ENCODE data around the gene RHNO1. TPM values are rescaled to one million over a fixed set of nuclear protein-coding genes. Genes with fewer than 3 reads are reported as not detected.
A peak's percentile ranks its signal among the peaks of the same experiment; 100 is the strongest.

RHNO1 gene
- total RNA-seq, 1 experiment from 2014 or later = 60.9 TPM

DNA sequence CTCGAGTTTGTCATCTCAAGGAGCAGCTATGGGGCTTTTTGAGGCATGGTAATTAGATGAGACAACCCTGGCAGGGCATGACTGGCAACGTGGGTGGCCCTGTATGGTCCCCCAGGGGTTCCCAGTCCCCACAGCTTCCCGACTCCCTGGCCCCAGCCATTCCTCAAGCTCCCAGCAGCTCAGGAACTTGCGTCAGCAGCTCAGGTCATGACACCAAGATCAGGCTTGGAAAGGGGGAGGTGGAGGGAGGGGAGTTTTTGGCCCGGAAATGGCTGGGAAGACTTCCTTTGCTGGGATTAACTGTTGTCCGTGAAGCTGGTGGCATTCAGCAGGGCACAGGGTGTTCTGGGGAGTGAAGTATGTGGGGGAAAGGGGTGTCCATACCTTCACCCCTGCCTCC, 31.7 kb upstream of the RHNO1 start:
- H3K36me3 Mint-ChIP-seq (ENCODE audit: insufficient read depth, unreplicated experiment) = no peaks in the 10 kb centered on the region
- TF ChIP-seq CTCF (IDR thresholded peaks at IDR 0.05; ENCODE audit: unreplicated experiment) = no peak
- H3K27ac Mint-ChIP-seq (ENCODE audit: low read depth, unreplicated experiment) = no peak overlapping the region
- ChIA-PET POLR2A (interaction anchor here (0.7 to 1.1 kb wide), 3 partner anchors 9 to 19 kb away, joined by 3 to 6 read pairs (median 6); no protein-coding TSS in a partner anchor), CTCF (interaction anchor here (0.9 to 3.3 kb wide), 2 partner anchors 9 to 12 kb away, joined by 3 to 21 read pairs; no protein-coding TSS in a partner anchor)
- no peaks in the 10 kb centered on the region for H3K4me1 Mint-ChIP-seq (ENCODE audit: insufficient read depth, unreplicated experiment)
- no peaks in the 10 kb centered on the region for H3K27me3 Mint-ChIP-seq (ENCODE audit: insufficient read depth, unreplicated experiment)
- DNase-seq (ENCODE audit: unreplicated experiment) = no peak
- no peak overlapping the region for H3K4me3 Mint-ChIP-seq (ENCODE audit: unreplicated experiment)
- intact Hi-C loops (cut with micrococcal nuclease) = no loop called here
- BruUV-seq (replicated peaks) = no TSS peak
- H3K9me3 Mint-ChIP-seq (ENCODE audit: unreplicated experiment) = no peaks in the 10 kb centered on the region

- POLR2A ChIA-PET = interaction anchor here (0.6 to 0.8 kb wide), 4 partner anchors 16 to 92 kb away, joined by 3 read pairs; no protein-coding TSS in a partner anchor
- H3K27ac Mint-ChIP-seq (ENCODE audit: low read depth, unreplicated experiment) = no peak overlapping the region
- intact Hi-C loops (cut with micrococcal nuclease) = loop anchor here (10.0 kb wide), 1 partner anchor 183 kb away; no protein-coding TSS in a partner anchor
- TF ChIP-seq CTCF (IDR thresholded peaks at IDR 0.05; ENCODE audit: unreplicated experiment) = no peak
- no TSS peak for BruUV-seq (replicated peaks)
- H3K27me3 Mint-ChIP-seq (ENCODE audit: insufficient read depth, unreplicated experiment) = no peaks in the 10 kb centered on the region
- DNase-seq (ENCODE audit: unreplicated experiment) = no peak
- H3K36me3 Mint-ChIP-seq (ENCODE audit: insufficient read depth, unreplicated experiment) = no peaks in the 10 kb centered on the region
- H3K4me1 Mint-ChIP-seq (ENCODE audit: insufficient read depth, unreplicated experiment) = no peaks in the 10 kb centered on the region
- H3K9me3 Mint-ChIP-seq (ENCODE audit: unreplicated experiment) = no peaks in the 10 kb centered on the region
- H3K4me3 Mint-ChIP-seq (ENCODE audit: unreplicated experiment) = no peak overlapping the region
- CTCF ChIA-PET = interaction anchor here (0.6 to 3.3 kb wide), 5 partner anchors 9 to 190 kb away, joined by 3 to 15 read pairs (median 3); no protein-coding TSS in a partner anchor
Measured at GRCh38 chr12:2851931-2852330, 25.1 kb upstream of the RHNO1 start.

- no TSS peak for BruUV-seq (replicated peaks)
- H3K4me1 Mint-ChIP-seq (ENCODE audit: insufficient read depth, unreplicated experiment) = no peaks in the 10 kb centered on the region
- H3K9me3 Mint-ChIP-seq (ENCODE audit: unreplicated experiment) = no peaks in the 10 kb centered on the region
- CTCF ChIA-PET = interaction anchor here (0.6 to 3.3 kb wide), 16 partner anchors 9 to 887 kb away, joined by 3 to 21 read pairs (median 4); no protein-coding TSS in a partner anchor
- H3K27me3 Mint-ChIP-seq (ENCODE audit: insufficient read depth, unreplicated experiment) = no peaks in the 10 kb centered on the region
- POLR2A ChIA-PET = interaction anchor here (1.3 kb wide), 1 partner anchor 9 kb away, joined by 6 read pairs; no protein-coding TSS in a partner anchor
- no peak overlapping the region for H3K4me3 Mint-ChIP-seq (ENCODE audit: unreplicated experiment)
- intact Hi-C loops (cut with micrococcal nuclease) = loop anchor here (10.0 kb wide), 1 partner anchor 181 kb away; no protein-coding TSS in a partner anchor
- H3K27ac Mint-ChIP-seq (ENCODE audit: low read depth, unreplicated experiment) = no peak overlapping the region
- DNase-seq (ENCODE audit: unreplicated experiment) = peak; percentile 69
- no peaks in the 10 kb centered on the region for H3K36me3 Mint-ChIP-seq (ENCODE audit: insufficient read depth, unreplicated experiment)
- TF ChIP-seq CTCF (IDR thresholded peaks at IDR 0.05; ENCODE audit: unreplicated experiment) = peak; percentile 70
Measured at GRCh38 chr12:2853626-2854025, 23.4 kb upstream of the RHNO1 start.

DNA sequence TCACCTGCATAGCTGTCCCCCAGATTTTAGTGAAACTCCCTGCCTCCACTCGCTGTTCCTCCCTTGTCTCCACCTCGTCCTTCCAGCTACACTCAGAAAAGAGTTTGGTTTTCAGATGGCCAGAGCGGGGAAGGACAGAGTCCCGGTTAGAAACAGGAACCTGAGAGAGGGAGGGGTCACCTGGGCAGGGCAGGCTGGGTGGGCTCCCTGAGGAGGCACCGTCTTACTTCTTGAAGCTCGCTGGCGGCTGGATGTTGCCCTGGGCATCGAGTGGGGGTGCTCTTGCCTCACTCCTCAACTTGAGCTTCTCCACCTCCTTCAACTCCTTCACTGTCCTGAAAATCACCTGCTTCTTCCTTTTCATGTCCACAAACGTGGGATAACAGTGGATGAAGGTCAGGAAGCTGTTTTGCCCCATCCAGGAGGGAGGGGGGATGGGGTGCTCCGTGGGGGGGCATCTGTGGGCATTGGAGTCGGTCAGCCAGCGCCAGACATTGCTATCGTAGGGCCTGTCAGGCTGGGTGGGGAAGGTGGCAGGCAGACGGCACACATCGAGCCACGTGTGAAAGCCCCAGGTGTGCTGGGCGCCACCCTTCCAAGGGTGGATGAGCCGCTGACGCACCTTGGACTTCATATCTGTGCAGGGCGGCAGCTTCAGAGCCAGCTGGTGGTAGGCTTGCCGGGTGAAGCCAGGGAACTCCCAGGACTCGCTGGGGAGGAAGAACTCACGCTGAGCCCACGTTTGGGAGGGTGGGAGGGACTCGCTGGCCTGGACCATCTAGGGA, 22.2 kb upstream of the RHNO1 start:
- Mint-ChIP-seq H3K27me3 (ENCODE audit: insufficient read depth, unreplicated experiment) (no peaks in the 10 kb centered on the region), H3K4me1 (ENCODE audit: insufficient read depth, unreplicated experiment) (no peaks in the 10 kb centered on the region), H3K4me3 (ENCODE audit: unreplicated experiment) (no peak overlapping the region), H3K36me3 (ENCODE audit: insufficient read depth, unreplicated experiment) (peaks cover 3% of the 10 kb centered on the region), H3K9me3 (ENCODE audit: unreplicated experiment) (no peaks in the 10 kb centered on the region), H3K27ac (ENCODE audit: low read depth, unreplicated experiment) (no peak overlapping the region)
- no TSS peak for BruUV-seq (replicated peaks)
- ChIA-PET CTCF (interaction anchor here (1.0 to 3.3 kb wide), 13 partner anchors 10 to 187 kb away, joined by 3 to 21 read pairs (median 5); no protein-coding TSS in a partner anchor), POLR2A (interaction anchor here (1.0 to 1.3 kb wide), 2 partner anchors 8 to 10 kb away, joined by 4 to 6 read pairs; no protein-coding TSS in a partner anchor)
- no peak for DNase-seq (ENCODE audit: unreplicated experiment)
- no peak for TF ChIP-seq CTCF (IDR thresholded peaks at IDR 0.05; ENCODE audit: unreplicated experiment)
- intact Hi-C loops (cut with micrococcal nuclease) = loop anchor here (10.0 kb wide), 1 partner anchor 180 kb away; no protein-coding TSS in a partner anchor

Data from MCF 10A (cell line).